B cell (primary cell): ENCODE results near the gene CYB5RL. TPM values are rescaled to one million over a fixed set of nuclear protein-coding genes. Genes with fewer than 3 reads are reported as not detected.
A peak's percentile ranks its signal among the peaks of the same experiment; 100 is the strongest.

Experiments
- ATAC-seq: fragments of 200-7000 bp; cut with Tn5 transposase; one replicate; pipeline ENCODE4 v1.10.0; 2021; ENCODE audit warnings: low read depth, mild to moderate bottlenecking, moderate number of reproducible peaks, moderate library complexity
- CTCF ChIA-PET: fragments of 350-600 bp; sonication (Branson Sonifier 250); formaldehyde crosslinking; loops from one replicate; lab custom pipeline; 2021; ENCODE audit warnings: antibody characterized with exemption, inconsistent platforms; lab: Charles Lee
- POLR2A ChIA-PET: fragments of 350-600 bp; sonication (Branson Sonifier 250); formaldehyde crosslinking; loops from one replicate; lab custom pipeline; 2021; ENCODE audit warnings: antibody characterized with exemption; lab: Charles Lee
- DNase-seq: peaks from one replicate; pipeline ENCODE4 v3.0.0; 2013
- H2AFZ ChIP-seq: 2 replicates; pipeline ENCODE4 v1.6.1; 2012; ENCODE audit warnings: mild to moderate bottlenecking, low read depth, low read length; ENCODE audit not compliant: insufficient read depth, poor library complexity, severe bottlenecking
- H3K27ac ChIP-seq, 2 donors: 1 replicate in 1 of 2; 2 replicates in 1 of 2; pipeline ENCODE4 v1.5.1; 2012 to 2013; ENCODE audit warnings: low read length in 2 of 2, mild to moderate bottlenecking in 2 of 2, moderate library complexity in 1 of 2
- H3K27me3 ChIP-seq, 4 experiments: fragments of 200-600 bp in 1 of 4; sonication (generic) in 1 of 4; replicated peaks in 1 of 4; 1 replicate in 2 of 4; 2 replicates in 2 of 4; pipeline versions ENCODE4 v1.6.1 to v1.7.0; 2013 to 2016; ENCODE audit warnings: low read length in 3 of 4, mild to moderate bottlenecking in 2 of 4, mixed read lengths in 1 of 4, moderate library complexity in 1 of 4; ENCODE audit not compliant: insufficient read depth in 4 of 4, control insufficient read depth in 3 of 4; ENCODE audit errors: control extremely low read depth in 1 of 4
- H3K36me3 ChIP-seq, 2 experiments: replicated peaks in 1 of 2; 1 replicate in 1 of 2; 2 replicates in 1 of 2; pipeline versions ENCODE4 v1.6.1 to v1.7.1; 2013; ENCODE audit warnings: low read length in 1 of 2; ENCODE audit not compliant: insufficient read depth in 2 of 2, control insufficient read depth in 1 of 2; ENCODE audit errors: control extremely low read depth in 1 of 2, extremely low read depth in 1 of 2
- H3K4me1 ChIP-seq, 2 donors: fragments of 200-600 bp in 1 of 2; sonication (generic) in 1 of 2; 1 replicate in 1 of 2; 2 replicates in 1 of 2; pipeline versions ENCODE4 v1.5.1 to v1.6.1; 2013 to 2017; ENCODE audit warnings: low read length in 2 of 2; ENCODE audit not compliant: control insufficient read depth in 2 of 2, insufficient read depth in 2 of 2
- H3K4me2 ChIP-seq: replicated peaks from 2 replicates; pipeline ENCODE3; 2012; ENCODE audit warnings: mild to moderate bottlenecking, low read depth, low read length; ENCODE audit not compliant: poor library complexity, severe bottlenecking
- H3K4me3 ChIP-seq, 5 experiments: fragments of 200-600 bp in 1 of 5; sonication (generic) in 1 of 5; 1 replicate in 3 of 5; 2 replicates in 2 of 5; pipeline versions ENCODE4 v1.5.1 to v1.7.0; 2011 to 2016; ENCODE audit warnings: low read length in 4 of 5, mild to moderate bottlenecking in 4 of 5, low read depth in 2 of 5, control low read depth in 1 of 5, moderate library complexity in 1 of 5; ENCODE audit not compliant: insufficient read depth in 1 of 5; ENCODE audit errors: control extremely low read depth in 1 of 5, extremely low read depth in 1 of 5
- H3K79me2 ChIP-seq: fragments of 200-600 bp; sonication (generic); one replicate; pipeline ENCODE4 v1.6.0; 2016; ENCODE audit warnings: low read length; ENCODE audit not compliant: control insufficient read depth, insufficient read depth
- H3K9ac ChIP-seq: fragments of 200-600 bp; sonication (generic); 2 replicates; pipeline ENCODE4 v1.6.1; 2017; ENCODE audit warnings: mild to moderate bottlenecking, low read length, moderate library complexity
- H3K9me3 ChIP-seq, 3 donors: one replicate each; pipeline versions ENCODE4 v1.6.1 to v1.7.1; 2013; ENCODE audit warnings: low read length in 2 of 3; ENCODE audit not compliant: control insufficient read depth in 2 of 3, insufficient read depth in 1 of 3; ENCODE audit errors: control extremely low read depth in 1 of 3
- H4K20me1 ChIP-seq: 2 replicates; pipeline ENCODE4 v1.6.0; 2012; ENCODE audit warnings: mild to moderate bottlenecking, low read length; ENCODE audit not compliant: insufficient read depth, control insufficient read depth, poor library complexity, severe bottlenecking
- H3K27ac Mint-ChIP-seq: one replicate; pipeline ENCODE4 v1.8.0; 2021; ENCODE audit warnings: mixed read lengths
- H3K27me3 Mint-ChIP-seq: one replicate; pipeline ENCODE4 v1.8.0; 2021; ENCODE audit warnings: mixed read lengths
- H3K4me1 Mint-ChIP-seq: one replicate; pipeline ENCODE4 v1.8.0; 2021; ENCODE audit warnings: mixed read lengths
- H3K4me3 Mint-ChIP-seq: one replicate; pipeline ENCODE4 v1.8.0; 2021; ENCODE audit warnings: mixed read lengths
- H3K9me3 Mint-ChIP-seq: one replicate; pipeline ENCODE4 v1.8.0; 2022; ENCODE audit warnings: mixed read lengths; ENCODE audit not compliant: insufficient read depth
- CTCF ChIP-seq: fragments of 200-600 bp; IDR thresholded peaks from one replicate; pipeline ENCODE4 v1.8.0; 2022; ENCODE audit warnings: antibody characterized with exemption, mild to moderate bottlenecking
- EZH2 ChIP-seq: IDR thresholded peaks from 2 replicates; pipeline ENCODE4 v1.6.1; 2012; ENCODE audit warnings: borderline replicate concordance, low read depth, mild to moderate bottlenecking, moderate library complexity, low read length; ENCODE audit not compliant: insufficient read depth, poor library complexity, severe bottlenecking
- WGBS: methylation state at CpG from one replicate; pipeline ENCODE4 v1.1.5; 2013; ENCODE audit warnings: missing lambda C conversion rate; ENCODE audit not compliant: insufficient coverage; 5-methylcytosine and 5-hydroxymethylcytosine counted together
- intact Hi-C: fragments of 100-400 bp; cut with micrococcal nuclease; formaldehyde crosslinking; loops from one replicate; pipeline ENCODE4 v1.10.0; 2022
- polyA minus RNA-seq: library from RNA; depleted of rRNA, polyadenylated mRNA; stranded (reverse); fragments of >200 nt; gene quantifications from 2 replicates; pipeline ENCODE4 v1.2.3, GENCODE V29; 2012
- polyA plus RNA-seq: library from polyadenylated mRNA; depleted of rRNA; stranded (reverse); fragments of >200 nt; gene quantifications from 2 replicates; pipeline ENCODE4 v1.2.3, GENCODE V29; 2012
- total RNA-seq, 2 donors: library from RNA; stranded (reverse); fragments of 120-200 nt in 1 of 2; gene quantifications; 1 replicate in 1 of 2; 2 replicates in 1 of 2; pipeline versions ENCODE4 v1.2.3 to v1.2.4, GENCODE V29; 2013 to 2022

The CYB5RL gene
- total RNA-seq (12.4 and 13.2 TPM in 2 replicates), polyA plus RNA-seq (5.7 and 7.9 TPM in 2 replicates), polyA minus RNA-seq (4.5 and 5.6 TPM in 2 replicates)
- total RNA-seq (2013), result 4.6 TPM

GRCh38 chr1:54199765-54200518 is at the start of gene CYB5RL, which contains the start of gene MRPL37:
Gene CYB5RL, minus strand, starts transcription at chr1:54200030. Its CDS starts 4,414 bp downstream, at chr1:54195616.
Gene MRPL37, plus strand, starts transcription at chr1:54200167. Its CDS starts 77 bp downstream, at chr1:54200244.
- no peaks in the 10 kb centered on the region for H3K27me3 ChIP-seq
- no peaks in the 10 kb centered on the region for H3K9me3 ChIP-seq
- ChIA-PET POLR2A (interaction anchor here (1.3 to 2.0 kb wide), 2 partner anchors 207 to 254 kb away, joined by 3 to 4 read pairs; partner anchors contain the start of genes IFT25 and LRRC42), CTCF (interaction anchor here (0.5 to 2.5 kb wide), 9 partner anchors 8 to 463 kb away, joined by 3 to 10 read pairs (median 3); no protein-coding TSS in a partner anchor)
- peak within 1 kb of the TSS; percentile 82 for H3K9ac ChIP-seq
- Mint-ChIP-seq H3K27ac (peak within 1 kb of the TSS; percentile 88), H3K27me3 (no peaks in the 10 kb centered on the region), H3K4me1 (peaks cover 34% of the 10 kb centered on the region), H3K9me3 (no peaks in the 10 kb centered on the region), H3K4me3 (peak within 1 kb of the TSS; percentile 97)
- peak within 1 kb of the TSS; percentile 90 for H3K4me2 ChIP-seq
- ATAC-seq, result peak; percentile 99
- intact Hi-C loops, result loop anchor here (1.0 kb wide), 3 partner anchors 207 to 362 kb away; partner anchors contain the start of gene NDC1
- H3K79me2 ChIP-seq, result peaks cover 41% of the 10 kb centered on the region
- H2AFZ ChIP-seq, result peak within 1 kb of the TSS; percentile 87
- under 1% methylated on average over 42 of the region's 51 CpGs for WGBS
- peak; percentile 94 for DNase-seq
- peaks cover 3 to 5% of the 10 kb centered on the region in 2 experiments for H3K36me3 ChIP-seq
- peak within 1 kb of the TSS; percentile 75 to 98 (median 88) for H3K4me3 ChIP-seq
- H4K20me1 ChIP-seq, result peaks cover 10% of the 10 kb centered on the region
- no peak for TF ChIP-seq CTCF
- TF ChIP-seq EZH2, result no peak
- peak within 1 kb of the TSS; percentile 60 to 77 for H3K27ac ChIP-seq
- peaks cover 18 to 21% of the 10 kb centered on the region in 2 donors for H3K4me1 ChIP-seq

- TF ChIP-seq EZH2, result no peak
- TF ChIP-seq CTCF, result no peak
- ChIA-PET CTCF (no interaction called here), POLR2A (no interaction called here)
- H4K20me1 ChIP-seq, result no peaks in the 10 kb centered on the region
- H2AFZ ChIP-seq, result no peak overlapping the region
- H3K4me2 ChIP-seq, result no peak overlapping the region
- no peak overlapping the region for H3K27ac ChIP-seq
- Mint-ChIP-seq H3K27me3 (no peaks in the 10 kb centered on the region), H3K4me3 (no peak overlapping the region), H3K4me1 (no peaks in the 10 kb centered on the region), H3K9me3 (no peaks in the 10 kb centered on the region), H3K27ac (no peak overlapping the region)
- H3K36me3 ChIP-seq, result peaks cover 0 to 4% of the 10 kb centered on the region in 2 experiments
- no peak for DNase-seq
- intact Hi-C loops, result no loop called here
- ATAC-seq, result no peak
- no peaks in the 10 kb centered on the region for H3K79me2 ChIP-seq
- no peaks in the 10 kb centered on the region for H3K4me1 ChIP-seq
- no peaks in the 10 kb centered on the region for H3K27me3 ChIP-seq
- no peaks in the 10 kb centered on the region for H3K9me3 ChIP-seq
- 88% methylated on average over 3 of the region's 4 CpGs for WGBS
- no peak overlapping the region for H3K9ac ChIP-seq
- H3K4me3 ChIP-seq, result no peak overlapping the region
Observed at GRCh38 chr1:54248966-54249365, 49.1 kb upstream of the CYB5RL start.
